ENCODE results near the gene ZBTB20.
A peak's percentile ranks its signal among the peaks of the same experiment; 100 is the strongest.

ZBTB20 gene

GRCh38 chr3:114383875-114384557, 763.1 kb downstream of the ZBTB20 start:
- Histone ChIP-seq H3K4me2 (ENCODE audit: low read depth, low read length) (peak overlapping the region; percentile 44; the same call in 1 of the 2 replicates), H3K4me3 (ENCODE audit: low read length) (peak overlapping the region; percentile 23)

GRCh38 chr3:114380233-114380651, 766.8 kb downstream of the ZBTB20 start:
- Histone ChIP-seq H3K9me3 (replicated peaks; ENCODE audit: insufficient read depth, low read length) (no peaks in the 10 kb centered on the region), H4K20me1 (ENCODE audit: insufficient read depth, low read length) (no peaks in the 10 kb centered on the region), H3K4me3 (ENCODE audit: low read length) (no peak overlapping the region), H3K79me2 (ENCODE audit: low read length) (no peaks in the 10 kb centered on the region), H3K27ac (ENCODE audit: low read length) (no peak overlapping the region), H3K36me3 (replicated peaks; ENCODE audit: insufficient read depth, low read length) (no peaks in the 10 kb centered on the region), H3K9ac (ENCODE audit: low read length) (no peak overlapping the region), H2AFZ (ENCODE audit: low read length) (no peak overlapping the region), H3K9me2 (replicated peaks; ENCODE audit: insufficient read depth, low read length) (no peaks in the 10 kb centered on the region), H3K4me1 (ENCODE audit: low read length) (no peaks in the 10 kb centered on the region), H3K27me3 (replicated peaks; ENCODE audit: insufficient read depth, low read length) (no peaks in the 10 kb centered on the region), H3F3A (ENCODE audit: insufficient read depth, low read length) (no peaks in the 10 kb centered on the region), H3K4me2 (ENCODE audit: low read depth, low read length) (no peak overlapping the region)
- no peak for TF ChIP-seq EZH2phosphoT487 (IDR thresholded peaks at IDR 0.05; ENCODE audit: low read length)
- TF ChIP-seq EZH2 (optimal IDR thresholded peaks at IDR 0.05; ENCODE audit: low read depth, low read length): no peak
- no peak for TF ChIP-seq CTCF (IDR thresholded peaks at IDR 0.05; ENCODE audit: low read length)
- no peak for DNase-seq

More at GRCh38 chr3:114383875-114384557, 763.1 kb downstream of the ZBTB20 start:
- Histone ChIP-seq H3F3A (ENCODE audit: insufficient read depth, low read length) (no peaks in the 10 kb centered on the region), H2AFZ (ENCODE audit: low read length) (peak overlapping the region; percentile 53), H3K4me1 (ENCODE audit: low read length) (no peaks in the 10 kb centered on the region), H3K27ac (ENCODE audit: low read length) (no peak overlapping the region), H3K9me3 (replicated peaks; ENCODE audit: insufficient read depth, low read length) (no peaks in the 10 kb centered on the region), H3K27me3 (replicated peaks; ENCODE audit: insufficient read depth, low read length) (no peaks in the 10 kb centered on the region), H3K36me3 (replicated peaks; ENCODE audit: insufficient read depth, low read length) (no peaks in the 10 kb centered on the region), H4K20me1 (ENCODE audit: insufficient read depth, low read length) (no peaks in the 10 kb centered on the region), H3K9ac (ENCODE audit: low read length) (peak overlapping the region; percentile 15; the same call in 1 of the 2 replicates), H3K9me2 (replicated peaks; ENCODE audit: insufficient read depth, low read length) (no peaks in the 10 kb centered on the region), H3K79me2 (ENCODE audit: low read length) (no peaks in the 10 kb centered on the region)
- DNase-seq: peak; percentile 69
- peak; percentile 91 for TF ChIP-seq CTCF (IDR thresholded peaks at IDR 0.05; ENCODE audit: low read length)
- no peak for TF ChIP-seq EZH2phosphoT487 (IDR thresholded peaks at IDR 0.05; ENCODE audit: low read length)
- TF ChIP-seq EZH2 (optimal IDR thresholded peaks at IDR 0.05; ENCODE audit: low read depth, low read length): no peak

- Histone ChIP-seq H3K4me2 (ENCODE audit: low read depth, low read length) (no peak overlapping the region), H3K36me3 (replicated peaks; ENCODE audit: insufficient read depth, low read length) (no peaks in the 10 kb centered on the region), H3K27me3 (replicated peaks; ENCODE audit: insufficient read depth, low read length) (no peaks in the 10 kb centered on the region), H3K27ac (ENCODE audit: low read length) (no peak overlapping the region), H3K79me2 (ENCODE audit: low read length) (no peaks in the 10 kb centered on the region), H3K4me1 (ENCODE audit: low read length) (no peaks in the 10 kb centered on the region), H4K20me1 (ENCODE audit: insufficient read depth, low read length) (no peaks in the 10 kb centered on the region), H3K9me2 (replicated peaks; ENCODE audit: insufficient read depth, low read length) (no peaks in the 10 kb centered on the region), H2AFZ (ENCODE audit: low read length) (no peak overlapping the region), H3K4me3 (ENCODE audit: low read length) (no peak overlapping the region), H3K9me3 (replicated peaks; ENCODE audit: insufficient read depth, low read length) (no peaks in the 10 kb centered on the region), H3K9ac (ENCODE audit: low read length) (no peak overlapping the region), H3F3A (ENCODE audit: insufficient read depth, low read length) (no peaks in the 10 kb centered on the region)
- TF ChIP-seq EZH2phosphoT487 (IDR thresholded peaks at IDR 0.05; ENCODE audit: low read length): no peak
- no peak for DNase-seq
These were observed 767.8 kb downstream of the ZBTB20 start for GRCh38 chr3:114379266-114379665.

GRCh38 chr3:114378760-114379159, 768.3 kb downstream of the ZBTB20 start:
- TF ChIP-seq EZH2 (optimal IDR thresholded peaks at IDR 0.05; ENCODE audit: low read depth, low read length) (no peak), EZH2phosphoT487 (IDR thresholded peaks at IDR 0.05; ENCODE audit: low read length) (no peak), CTCF (IDR thresholded peaks at IDR 0.05; ENCODE audit: low read length) (no peak)
- Histone ChIP-seq H3K36me3 (replicated peaks; ENCODE audit: insufficient read depth, low read length) (no peaks in the 10 kb centered on the region), H3K27ac (ENCODE audit: low read length) (no peak overlapping the region), H3K4me1 (ENCODE audit: low read length) (no peaks in the 10 kb centered on the region), H3K27me3 (replicated peaks; ENCODE audit: insufficient read depth, low read length) (no peaks in the 10 kb centered on the region), H3K4me2 (ENCODE audit: low read depth, low read length) (no peak overlapping the region), H3K4me3 (ENCODE audit: low read length) (no peak overlapping the region), H3K9me2 (replicated peaks; ENCODE audit: insufficient read depth, low read length) (no peaks in the 10 kb centered on the region), H3K9me3 (replicated peaks; ENCODE audit: insufficient read depth, low read length) (no peaks in the 10 kb centered on the region), H2AFZ (ENCODE audit: low read length) (no peak overlapping the region), H3F3A (ENCODE audit: insufficient read depth, low read length) (no peaks in the 10 kb centered on the region), H3K9ac (ENCODE audit: low read length) (no peak overlapping the region), H4K20me1 (ENCODE audit: insufficient read depth, low read length) (no peaks in the 10 kb centered on the region), H3K79me2 (ENCODE audit: low read length) (no peaks in the 10 kb centered on the region)
- DNase-seq: no peak

Data from MM.1S (cell line).